Fibroblast of skin of right biceps (primary cell): ENCODE results near the gene DIS3L2.

Source experiments
- DNase-seq: peaks from one replicate; pipeline ENCODE4 v3.0.0-alpha.2; 2013

Gene DIS3L2

DNA sequence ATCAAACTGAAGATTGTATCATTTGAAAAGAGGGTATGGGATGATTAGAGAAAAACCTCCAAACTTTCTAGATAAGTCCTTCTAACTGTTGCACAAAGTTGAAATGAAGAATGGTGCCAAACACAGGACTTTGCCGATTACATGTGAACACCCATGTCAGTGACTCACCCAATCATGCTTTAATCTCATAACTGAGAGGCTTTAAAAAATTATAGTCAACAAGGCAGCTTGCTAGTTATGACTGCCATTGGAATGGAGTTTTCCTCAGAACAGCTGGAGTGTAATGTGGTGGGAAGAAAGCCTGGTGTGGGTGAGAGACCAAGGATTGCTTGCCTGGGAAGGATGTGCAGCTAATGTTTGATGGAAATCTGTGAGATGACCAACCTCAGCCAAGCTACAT lies 318.8 kb downstream of the DIS3L2 start:
- no peak for DNase-seq

GRCh38 chr2:232281858-232282507 lies 320.5 kb downstream of the DIS3L2 start:
- DNase-seq, result no peak

- DNase-seq, result no peak
Measured at GRCh38 chr2:232282508-232283055, 321.1 kb downstream of the DIS3L2 start.

DNA sequence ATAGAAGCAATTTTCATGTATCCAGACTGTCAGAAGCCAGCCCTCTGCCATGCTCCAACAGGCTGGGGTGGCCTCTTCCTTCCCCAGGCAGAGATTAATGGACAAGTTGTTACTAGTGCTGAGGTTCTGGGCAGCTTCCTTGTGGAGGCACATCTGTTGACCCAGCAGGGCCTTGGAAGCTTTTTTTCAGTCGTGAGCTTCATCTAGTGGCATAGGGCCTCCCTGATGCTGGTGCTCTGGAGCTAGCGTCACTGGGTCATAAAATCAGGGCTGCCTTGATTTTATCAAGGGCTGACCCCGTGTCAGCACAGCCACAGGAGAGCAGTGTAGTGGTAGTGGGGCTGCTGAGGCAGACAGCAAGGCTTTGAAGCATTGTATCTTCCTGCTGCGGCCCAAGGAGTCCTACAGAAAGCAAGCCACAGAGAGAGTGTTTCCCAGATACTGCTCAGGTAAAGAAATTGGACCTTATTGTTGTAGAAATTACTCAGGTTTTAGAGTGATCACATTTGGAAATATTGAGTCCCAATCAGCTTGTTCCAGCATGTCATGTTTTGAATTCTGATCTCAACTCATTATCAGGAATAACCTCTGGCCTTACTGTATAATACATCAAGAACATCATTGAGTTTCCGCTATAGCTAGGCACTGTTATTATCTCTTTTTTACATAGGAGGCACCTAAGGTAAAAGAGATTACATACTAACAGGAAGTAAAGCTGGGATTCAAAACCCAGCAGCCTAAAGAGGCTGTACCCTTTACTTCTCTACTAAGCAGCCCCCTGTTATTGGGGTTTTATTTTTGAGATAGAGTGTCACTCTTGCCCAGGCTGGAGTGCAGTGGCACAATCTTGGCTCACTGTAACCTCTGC lies 324.7 kb downstream of the DIS3L2 start:
- no peak for DNase-seq

DNA sequence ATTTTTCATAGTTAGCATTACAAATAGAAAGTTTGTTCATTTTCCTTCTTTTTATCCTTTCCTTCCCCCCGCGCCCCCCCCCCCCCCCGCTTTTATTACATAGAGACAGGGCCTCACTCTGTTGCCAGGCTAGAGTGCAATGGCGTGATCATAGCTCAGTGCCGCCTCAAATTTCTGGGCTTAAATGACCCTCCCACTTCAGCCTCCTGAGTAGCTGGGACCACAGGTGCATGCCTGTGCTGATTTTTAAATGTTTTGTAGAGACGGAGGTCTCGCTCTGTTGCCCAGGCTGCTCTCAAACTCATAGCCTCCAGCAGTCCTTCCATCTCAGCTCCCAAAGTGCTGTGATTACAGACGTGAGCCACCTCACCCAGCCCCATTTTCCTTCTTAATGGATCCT lies 325.8 kb downstream of the DIS3L2 start:
- no peak for DNase-seq

GRCh38 chr2:232288489-232289030 lies 327.0 kb downstream of the DIS3L2 start:
- no peak for DNase-seq

DNA sequence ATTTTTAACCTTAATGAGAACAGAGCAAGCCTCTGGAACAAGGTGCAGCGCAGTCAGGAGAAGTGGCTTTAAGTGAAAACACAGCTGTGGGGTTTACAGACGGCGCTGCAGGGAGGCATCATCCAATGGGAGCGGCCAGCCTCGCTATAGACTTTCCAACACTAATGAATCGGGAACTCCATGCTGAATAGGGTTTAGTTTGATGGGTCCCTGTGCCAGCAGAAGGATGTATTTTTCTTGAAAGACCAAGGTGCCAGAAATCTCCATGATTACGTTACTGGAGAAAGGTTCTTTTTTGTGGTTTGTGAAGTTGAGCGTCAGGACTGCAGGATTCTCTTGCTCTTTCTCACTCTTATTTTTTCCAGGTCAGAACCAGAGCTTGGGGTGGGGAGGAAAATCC lies 329.2 kb downstream of the DIS3L2 start:
- no peak for DNase-seq

GRCh38 chr2:232291343-232291742 lies 329.8 kb downstream of the DIS3L2 start:
- DNase-seq, result no peak

DNA sequence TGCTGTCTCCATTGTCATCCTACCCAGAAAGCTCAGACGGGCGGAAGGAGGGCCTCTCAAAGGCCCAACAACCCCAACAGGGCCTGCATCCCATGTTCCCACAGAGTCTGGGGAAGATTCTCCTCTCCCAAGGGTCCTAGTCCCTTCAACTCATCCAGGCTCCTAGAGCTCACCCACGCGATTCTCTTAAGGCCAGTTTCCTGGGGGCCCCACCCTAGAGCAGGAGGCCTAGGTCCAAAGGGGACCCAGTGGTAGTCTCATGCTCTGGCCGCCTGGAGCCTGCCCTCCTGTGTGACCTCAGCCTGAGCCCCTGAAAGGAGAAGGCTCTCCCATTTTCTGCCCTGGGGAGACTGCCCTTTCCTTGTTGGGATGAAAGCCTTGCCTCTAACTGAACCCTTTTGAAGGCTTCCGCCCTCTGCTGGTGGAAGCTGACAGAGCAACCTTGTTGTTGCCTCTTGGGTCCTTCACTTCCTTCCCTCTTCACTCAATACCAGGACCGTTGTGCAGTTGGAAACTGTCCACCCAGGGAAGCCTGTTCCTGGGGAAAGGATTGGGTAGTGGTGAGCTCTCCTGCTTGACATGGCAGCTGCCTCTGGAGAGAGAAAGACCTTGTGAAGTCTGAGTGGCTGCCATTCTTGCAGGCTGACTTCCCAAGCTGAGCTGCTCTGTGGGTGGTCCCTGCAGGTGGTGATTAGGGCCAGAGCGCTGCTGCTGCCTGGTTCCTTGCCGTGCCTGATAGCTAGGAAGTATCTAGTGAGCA lies 331.1 kb downstream of the DIS3L2 start:
- peak; percentile 51 for DNase-seq

GRCh38 chr2:232293191-232293590 lies 331.7 kb downstream of the DIS3L2 start:
- DNase-seq, result no peak

GRCh38 chr2:232295971-232296370 lies 334.5 kb downstream of the DIS3L2 start:
- no peak for DNase-seq

- peak; percentile 29 for DNase-seq
Measured at GRCh38 chr2:232296776-232297525, 335.4 kb downstream of the DIS3L2 start.

GRCh38 chr2:232299084-232299483 lies 337.6 kb downstream of the DIS3L2 start:
- DNase-seq, result no peak

DNA sequence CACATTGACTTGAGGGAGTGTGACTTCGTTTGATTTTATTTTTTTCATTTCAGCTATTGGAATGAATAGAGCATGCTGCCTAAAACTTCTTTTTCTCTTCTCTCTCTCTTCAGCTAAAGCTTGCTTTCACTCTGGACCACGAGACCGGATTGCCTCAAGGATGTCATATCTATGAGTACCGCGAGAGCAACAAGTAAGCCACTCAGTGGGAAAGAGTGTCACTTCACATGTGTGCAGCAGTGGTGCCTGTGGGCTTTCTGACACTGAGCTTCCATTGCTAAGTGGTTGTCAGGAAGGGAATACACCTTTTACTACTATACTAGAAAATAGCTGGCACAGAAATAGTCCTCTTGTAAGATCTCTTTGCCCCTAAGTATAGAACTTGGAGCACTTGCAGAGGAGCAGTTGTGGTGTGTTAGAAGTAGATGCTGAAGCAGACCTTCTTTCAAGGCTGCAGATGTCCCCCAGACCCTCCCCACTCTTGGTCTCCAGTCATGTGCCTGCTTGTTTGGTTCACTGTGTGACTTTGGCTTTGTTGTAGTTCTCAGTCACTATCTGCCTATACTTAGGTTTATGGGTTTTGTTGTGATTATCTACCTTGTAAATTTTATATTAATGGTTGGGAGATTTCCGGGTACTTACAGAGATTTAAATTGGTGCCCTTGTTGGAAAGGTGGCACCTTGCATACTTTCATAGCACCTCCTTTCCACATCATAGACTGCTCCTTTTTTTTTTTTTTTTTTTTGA lies 338.6 kb downstream of the DIS3L2 start:
- no peak for DNase-seq

DNA sequence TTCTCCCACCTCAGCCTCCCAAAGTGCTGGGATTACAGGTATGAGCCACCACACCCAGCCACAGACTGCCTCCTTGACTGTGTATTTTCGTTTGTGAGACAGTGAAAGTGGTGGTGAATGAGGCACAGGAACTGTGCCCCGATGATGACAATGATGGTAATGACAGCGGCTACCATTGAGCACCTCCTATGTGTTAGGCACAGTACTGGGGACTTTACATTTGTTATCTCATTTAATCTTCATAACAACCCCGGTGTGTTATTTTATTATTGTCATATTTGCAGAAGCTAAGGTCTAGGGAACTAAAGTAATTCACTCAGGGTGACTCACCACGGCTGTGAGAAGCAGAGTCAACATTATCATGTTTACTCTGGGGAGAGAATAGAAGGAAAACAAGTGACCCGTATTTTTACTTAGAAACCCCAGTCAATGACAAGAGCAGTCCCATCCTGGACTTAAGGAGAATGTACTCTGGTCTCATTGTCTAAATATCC lies 339.4 kb downstream of the DIS3L2 start:
- no peak for DNase-seq

GRCh38 chr2:232304236-232304635 lies 342.7 kb downstream of the DIS3L2 start:
- DNase-seq, result no peak

GRCh38 chr2:232306741-232307305 lies 345.3 kb downstream of the DIS3L2 start:
- DNase-seq, result no peak

DNA sequence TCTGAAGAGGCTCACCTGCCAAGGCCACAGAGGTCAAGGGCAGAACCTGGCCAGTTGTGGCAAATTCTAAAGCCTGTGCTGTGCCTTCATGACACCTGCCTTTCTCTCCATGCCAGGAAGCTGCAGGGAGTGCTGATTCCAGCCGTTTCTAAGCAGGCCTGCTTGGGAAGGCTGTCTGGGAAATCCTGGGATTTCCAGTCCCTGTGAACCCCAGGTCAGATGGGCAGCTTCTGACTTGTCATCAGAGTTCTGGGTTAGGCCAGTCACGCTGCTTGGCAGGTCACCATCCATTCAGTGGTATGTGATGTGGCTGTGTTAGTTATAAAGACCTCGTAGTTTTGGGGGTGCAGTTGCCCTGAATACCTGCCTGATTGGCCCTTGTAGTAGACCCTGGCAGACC lies 346.3 kb downstream of the DIS3L2 start:
- DNase-seq, result no peak

- no peak for DNase-seq
Measured at GRCh38 chr2:232308986-232309385, 347.5 kb downstream of the DIS3L2 start.

DNA sequence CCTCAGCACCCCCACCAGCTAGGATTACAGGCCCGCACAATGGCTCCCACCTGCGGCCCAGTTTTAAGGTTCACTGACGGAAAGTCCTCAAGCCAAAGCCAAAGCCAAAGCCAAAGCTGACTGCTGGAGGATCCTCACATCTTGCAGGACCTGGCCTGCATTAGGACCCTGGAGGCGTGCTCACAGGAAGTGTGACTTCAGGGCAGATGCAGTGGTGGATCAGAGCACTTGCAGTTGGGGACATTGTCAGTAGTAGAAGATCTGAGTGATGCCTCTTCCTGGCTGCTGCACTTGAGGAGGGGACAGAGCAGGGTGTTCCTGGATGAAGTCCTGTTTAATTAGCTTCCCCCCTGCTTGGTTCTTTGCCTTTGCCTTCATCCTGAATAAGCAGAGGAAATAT lies 348.1 kb downstream of the DIS3L2 start:
- DNase-seq, result no peak

- DNase-seq, result no peak
Measured at GRCh38 chr2:232310121-232310520, 348.6 kb downstream of the DIS3L2 start.
